Measurements from ENCODE around the gene NSF. TPM values are rescaled to one million over a fixed set of nuclear protein-coding genes. Genes with fewer than 3 reads are reported as not detected.
"Not testable (repeated sequence)": the region's sequence is repeated elsewhere in the genome, so short reads cannot be mapped to it uniquely, and the experiment has no call there.

NSF gene
- total RNA-seq, 4 donors from 2014 or later, result 20.9 to 30.8 (median 24.5) TPM

DNA sequence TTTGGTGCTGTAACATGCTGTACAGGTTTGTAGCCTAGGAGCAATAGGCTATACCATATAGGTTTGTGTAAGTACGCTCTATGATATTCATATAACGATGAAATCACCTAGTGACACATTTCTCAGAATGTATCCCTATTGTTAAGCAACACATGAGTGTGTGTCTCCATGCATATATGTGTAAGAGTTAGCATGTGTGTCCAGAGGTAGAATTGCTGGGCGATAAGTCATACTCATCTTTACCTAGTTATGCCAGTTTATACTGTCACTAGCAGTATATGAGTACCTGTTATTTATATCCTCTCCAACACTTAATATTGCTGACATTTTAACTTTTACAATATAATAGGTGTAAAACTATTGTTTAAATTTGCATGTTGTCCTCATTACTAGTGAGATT, 10.3 kb downstream of the NSF start:
- intact Hi-C loops (cut with DNase I); H3K27me3 ChIP-seq; H3K4me1 ChIP-seq; H3K27ac ChIP-seq; H3K4me3 ChIP-seq; H3K36me3 ChIP-seq; H3K9me3 ChIP-seq; DNase-seq: not testable (repeated sequence)
- no CpG with 5 or more reads among the region's 3 CpGs for WGBS, 2 donors

GRCh38 chr17:46603125-46603524, 12.7 kb downstream of the NSF start:
- H3K27ac ChIP-seq; H3K9me3 ChIP-seq; H3K27me3 ChIP-seq; H3K36me3 ChIP-seq; DNase-seq; intact Hi-C loops (cut with DNase I); H3K4me3 ChIP-seq; H3K4me1 ChIP-seq: not testable (repeated sequence)

DNA sequence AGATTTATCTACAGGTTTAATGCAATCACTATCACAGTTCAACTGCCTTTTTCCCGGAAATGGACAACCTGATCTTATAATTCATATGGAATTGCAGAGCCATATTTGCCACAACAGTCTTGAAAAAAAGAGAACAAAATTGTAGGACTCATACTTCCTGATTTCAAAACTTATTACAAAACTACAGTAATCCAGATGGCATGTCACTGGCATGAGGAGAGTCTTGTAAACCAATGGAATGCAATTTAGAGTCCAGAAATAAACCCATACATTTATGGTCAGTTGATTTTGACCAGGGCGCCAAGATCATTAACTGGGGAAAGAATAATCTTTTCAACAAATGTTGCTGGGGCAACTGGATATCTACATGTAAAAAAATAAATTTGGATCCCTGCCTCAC, 20.8 kb downstream of the NSF start:
- WGBS, 2 donors, result no CpG with 5 or more reads among the region's 2 CpGs
- H3K9me3 ChIP-seq; H3K4me3 ChIP-seq; DNase-seq; intact Hi-C loops (cut with DNase I); H3K27me3 ChIP-seq; H3K27ac ChIP-seq; H3K4me1 ChIP-seq; H3K36me3 ChIP-seq: not testable (repeated sequence)

- DNase-seq; H3K27me3 ChIP-seq; H3K36me3 ChIP-seq; intact Hi-C loops (cut with DNase I); H3K4me1 ChIP-seq; H3K4me3 ChIP-seq; H3K27ac ChIP-seq; H3K9me3 ChIP-seq: not testable (repeated sequence)
- WGBS, 2 donors, result no CpG with 5 or more reads among the region's 1 CpG
Measured at GRCh38 chr17:46613876-46614275, 23.4 kb downstream of the NSF start.

DNA sequence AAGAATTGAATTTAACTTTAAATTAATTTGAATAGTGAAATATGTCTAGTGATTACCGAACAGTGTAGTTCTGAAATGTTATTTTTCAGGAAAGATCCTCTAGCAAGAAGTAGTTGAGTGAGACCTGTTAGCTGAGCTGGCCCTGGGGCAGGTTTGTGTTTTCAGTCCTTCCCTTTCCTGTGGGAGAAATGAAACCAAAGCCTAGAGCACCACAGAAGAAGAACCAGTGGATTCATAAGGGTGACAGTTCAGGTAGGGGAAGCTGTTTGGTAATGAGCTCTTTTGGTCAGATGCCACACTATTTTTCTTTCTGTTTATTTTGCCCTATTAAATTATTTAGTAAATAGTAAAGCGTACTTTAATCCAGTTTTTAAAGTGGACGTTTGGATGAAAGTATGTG, 26.7 kb downstream of the NSF start:
- H3K4me3 ChIP-seq; DNase-seq; H3K4me1 ChIP-seq; intact Hi-C loops (cut with DNase I); H3K36me3 ChIP-seq; H3K27ac ChIP-seq; H3K9me3 ChIP-seq; H3K27me3 ChIP-seq: not testable (repeated sequence)
- WGBS, 2 donors, result no CpG with 5 or more reads among the region's 3 CpGs

DNA sequence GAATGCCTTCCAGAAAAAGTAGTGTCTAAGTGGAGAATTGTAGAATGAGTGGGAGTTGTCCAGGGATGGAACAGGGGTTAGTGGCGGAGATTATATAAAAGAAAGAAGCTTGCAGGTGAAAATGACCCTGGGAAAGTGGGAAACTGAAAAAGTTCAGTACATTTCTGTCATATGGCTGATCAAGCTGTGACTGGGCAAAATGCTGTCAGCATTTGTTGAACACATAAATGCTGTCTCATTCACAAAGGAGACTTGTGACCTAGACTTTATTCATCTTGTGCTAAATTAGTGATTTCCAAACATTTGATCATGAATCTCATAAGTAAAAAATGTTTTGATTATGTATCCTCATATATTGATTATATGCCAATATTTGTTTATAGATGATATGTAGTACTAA, 28.5 kb downstream of the NSF start:
- DNase-seq; H3K4me3 ChIP-seq; H3K9me3 ChIP-seq; H3K36me3 ChIP-seq; H3K27ac ChIP-seq; intact Hi-C loops (cut with DNase I); H3K4me1 ChIP-seq; H3K27me3 ChIP-seq: not testable (repeated sequence)
- no CpG with 5 or more reads among the region's 1 CpG for WGBS, 2 donors

GRCh38 chr17:46623790-46624189, 33.3 kb downstream of the NSF start:
- no CpG with 5 or more reads among the region's 2 CpGs for WGBS, 2 donors

GRCh38 chr17:46624726-46625125, 34.3 kb downstream of the NSF start:
- intact Hi-C loops (cut with DNase I); H3K4me3 ChIP-seq; H3K27ac ChIP-seq; H3K36me3 ChIP-seq; DNase-seq; H3K4me1 ChIP-seq; H3K9me3 ChIP-seq; H3K27me3 ChIP-seq: not testable (repeated sequence)
- WGBS, 2 donors, result no CpG with 5 or more reads among the region's 5 CpGs

More at GRCh38 chr17:46623790-46624189, 33.3 kb downstream of the NSF start:
- H3K4me3 ChIP-seq; H3K27me3 ChIP-seq; H3K36me3 ChIP-seq; H3K9me3 ChIP-seq; H3K4me1 ChIP-seq; H3K27ac ChIP-seq; DNase-seq; intact Hi-C loops (cut with DNase I): not testable (repeated sequence)

DNA sequence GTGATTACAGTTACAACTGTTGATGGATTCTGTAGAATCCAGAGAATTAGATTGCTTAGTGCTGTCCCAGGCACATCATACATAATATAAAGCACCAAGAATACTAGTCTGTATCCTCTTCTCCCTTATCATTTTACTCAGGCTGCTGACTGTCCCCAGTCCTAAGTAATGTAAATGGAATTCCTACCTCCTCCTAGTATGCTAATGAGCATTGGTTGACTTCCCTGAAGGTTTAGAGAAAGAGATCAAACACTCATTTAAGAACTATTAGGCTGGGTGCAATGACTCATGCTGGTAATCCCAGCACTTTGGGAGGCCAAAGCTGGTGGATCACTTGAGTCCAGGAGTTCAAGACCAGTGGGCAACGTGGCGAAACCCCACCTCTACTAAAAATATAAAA, 37.0 kb downstream of the NSF start:
- H3K27ac ChIP-seq; H3K9me3 ChIP-seq; H3K4me3 ChIP-seq; H3K36me3 ChIP-seq; DNase-seq; intact Hi-C loops (cut with DNase I); H3K4me1 ChIP-seq; H3K27me3 ChIP-seq: not testable (repeated sequence)
- WGBS, 2 donors, result no CpG with 5 or more reads among the region's 2 CpGs

GRCh38 chr17:46628753-46629436, 38.4 kb downstream of the NSF start:
- intact Hi-C loops (cut with DNase I); H3K27ac ChIP-seq; H3K4me1 ChIP-seq; DNase-seq; H3K36me3 ChIP-seq; H3K27me3 ChIP-seq; H3K9me3 ChIP-seq; H3K4me3 ChIP-seq: not testable (repeated sequence)
- no CpG with 5 or more reads among the region's 5 CpGs for WGBS, 2 donors

DNA sequence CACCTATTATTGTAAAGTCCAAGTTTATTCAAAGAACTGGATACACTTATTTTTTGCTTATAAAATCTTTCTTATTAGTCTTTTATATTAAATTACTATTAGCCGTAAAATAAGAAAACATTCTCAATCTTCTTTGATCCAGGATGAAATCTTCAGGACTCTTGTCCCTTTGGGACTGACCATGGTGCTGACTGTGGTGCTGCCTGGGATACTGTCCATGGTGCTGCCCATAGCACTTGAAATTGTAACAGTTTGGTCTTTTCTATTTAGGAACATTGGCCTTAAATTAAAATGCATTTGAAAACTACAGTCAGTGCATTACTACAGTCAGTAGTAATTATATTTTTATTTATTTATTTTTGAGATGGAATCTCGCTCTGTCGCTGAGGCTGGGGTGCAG, 41.7 kb downstream of the NSF start:
- H3K27ac ChIP-seq; H3K27me3 ChIP-seq; H3K4me1 ChIP-seq; intact Hi-C loops (cut with DNase I); H3K36me3 ChIP-seq; DNase-seq; H3K9me3 ChIP-seq; H3K4me3 ChIP-seq: not testable (repeated sequence)
- WGBS, 2 donors, result no CpG with 5 or more reads among the region's 3 CpGs

DNA sequence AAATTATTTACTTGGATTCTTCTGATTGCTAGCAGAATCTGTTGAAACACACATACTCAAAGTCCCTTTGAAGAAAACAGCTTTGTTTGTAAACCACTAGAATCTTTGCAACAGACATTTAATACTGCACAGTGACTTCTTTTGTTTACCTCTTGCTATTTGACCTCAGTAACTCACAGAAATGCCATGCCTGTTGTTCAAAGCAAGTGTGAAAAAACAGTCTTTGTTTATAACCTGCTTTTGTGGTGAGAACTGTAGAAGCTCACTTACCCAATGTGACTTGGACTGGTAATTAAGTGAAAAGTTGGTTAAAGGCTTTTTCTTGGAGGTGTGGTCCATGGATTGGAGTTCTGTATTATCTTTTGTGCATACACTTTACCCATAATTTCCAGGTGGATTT, 44.4 kb downstream of the NSF start:
- H3K9me3 ChIP-seq; H3K36me3 ChIP-seq; H3K4me1 ChIP-seq; H3K27ac ChIP-seq; H3K4me3 ChIP-seq; intact Hi-C loops (cut with DNase I); H3K27me3 ChIP-seq; DNase-seq: not testable (repeated sequence)

DNA sequence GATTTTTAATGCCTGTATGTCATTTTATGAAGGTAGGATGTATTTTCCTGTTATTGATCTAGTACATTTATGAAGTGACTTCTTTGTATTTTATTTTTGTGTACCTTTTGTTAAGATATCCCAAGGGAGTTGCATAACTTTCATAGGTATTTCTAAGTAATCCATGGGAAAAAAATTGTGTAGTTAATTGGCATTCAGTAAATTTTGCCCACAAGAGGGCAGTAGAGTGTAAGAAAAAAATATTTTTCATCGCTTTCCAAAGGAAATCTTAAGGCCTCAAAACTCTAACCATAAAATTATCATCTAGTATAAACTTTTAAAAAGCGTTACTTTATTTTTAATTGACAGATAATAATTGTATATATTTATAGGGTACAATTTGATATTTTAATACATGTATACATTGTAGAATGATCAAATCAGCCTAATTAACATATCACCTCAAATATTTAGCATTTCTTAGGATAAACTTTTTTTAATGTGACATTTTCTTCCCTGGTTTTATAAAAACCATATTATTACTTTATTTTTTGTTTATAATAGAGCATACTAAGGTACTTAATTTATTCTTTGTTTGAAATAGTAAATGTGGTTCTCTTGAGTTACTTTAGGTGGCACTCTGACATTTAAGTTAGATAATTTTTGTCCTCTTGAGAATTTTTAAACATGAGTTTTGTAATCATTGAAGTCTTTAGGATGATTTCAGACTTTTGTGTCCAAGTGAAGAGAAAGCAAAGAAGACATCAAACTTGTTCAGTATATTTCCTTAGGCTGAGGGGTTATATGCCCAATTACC, 51.6 kb downstream of the NSF start:
- DNase-seq; intact Hi-C loops (cut with DNase I); H3K4me1 ChIP-seq; H3K27ac ChIP-seq; H3K27me3 ChIP-seq; H3K9me3 ChIP-seq; H3K36me3 ChIP-seq; H3K4me3 ChIP-seq: not testable (repeated sequence)
- WGBS, 2 donors, result 0% methylated on average over 1 of the region's 2 CpGs; no CpG with 5 or more reads in 1 of the 2 donors

GRCh38 chr17:46647251-46647650, 56.8 kb downstream of the NSF start:
- H3K4me1 ChIP-seq; DNase-seq; H3K27ac ChIP-seq; intact Hi-C loops (cut with DNase I); H3K36me3 ChIP-seq; H3K9me3 ChIP-seq; H3K4me3 ChIP-seq; H3K27me3 ChIP-seq: not testable (repeated sequence)
- WGBS, 2 donors, result no CpG with 5 or more reads among the region's 2 CpGs
